Lower leg skin (tissue), 4 donors: Measurements from ENCODE around the gene PPP1R9B. TPM values are rescaled to one million over a fixed set of nuclear protein-coding genes. Genes with fewer than 3 reads are reported as not detected.

Experiments
- total RNA-seq, 4 donors: library from RNA; depleted of rRNA; stranded (reverse); fragments of >200 nt; gene quantifications; one replicate each; pipeline ENCODE4 v1.1.0, GENCODE V29; 2016

Gene PPP1R9B
- total RNA-seq, 4 donors from 2014 or later: 20.7 to 31.9 (median 29.5) TPM

Other genes with a start within 250 kb of the PPP1R9B start
- 1 to 10 TPM; 1.9 to 3.3 (median 2.5) TPM for gene DLX4, start 181.5 kb downstream of the PPP1R9B start, total RNA-seq
- 10 to 100 TPM; 28.8 to 36.5 (median 29.9) TPM for gene DLX3, start 155.5 kb downstream of the PPP1R9B start, total RNA-seq
- 100 to 1,000 TPM in 3 of 4 donors, 10 to 100 TPM in 1; 99.7 to 148 (median 121) TPM for gene ITGA3, start 94.6 kb downstream of the PPP1R9B start, total RNA-seq
- 10 to 100 TPM; 35.6 to 86.6 (median 57.0) TPM for gene PDK2, start 55.3 kb downstream of the PPP1R9B start, total RNA-seq
- under 1 TPM in 1 of 4 donors, not detected in 3; 0.39 TPM for gene SAMD14, start 20.5 kb downstream of the PPP1R9B start, total RNA-seq
- gene SGCA, start 15.3 kb upstream of the PPP1R9B start, total RNA-seq: 1 to 10 TPM; 1.0 to 9.9 (median 5.6) TPM
- gene COL1A1, start 51.0 kb upstream of the PPP1R9B start, total RNA-seq: 10 to 100 TPM; 15.0 to 90.5 (median 25.8) TPM
- 1 to 10 TPM in 1 of 4 donors, not detected in 3; 3.1 TPM for gene TMEM92, start 123.8 kb upstream of the PPP1R9B start, total RNA-seq
- gene XYLT2, start 195.4 kb upstream of the PPP1R9B start, total RNA-seq: 10 to 100 TPM; 23.5 to 41.3 (median 34.6) TPM
- gene MRPL27, start 222.5 kb upstream of the PPP1R9B start, total RNA-seq: 10 to 100 TPM; 52.1 to 56.0 (median 53.3) TPM
- gene EME1, start 222.6 kb upstream of the PPP1R9B start, total RNA-seq: 1 to 10 TPM in 1 of 4 donors, under 1 TPM in 3; 0.27 to 1.3 (median 0.38) TPM
- 10 to 100 TPM; 11.6 to 29.3 (median 24.2) TPM for gene LRRC59, start 246.8 kb upstream of the PPP1R9B start, total RNA-seq